Ureter (tissue), 1 donor: ENCODE data around the gene FGF14. TPM values are rescaled to one million over a fixed set of nuclear protein-coding genes. Genes with fewer than 3 reads are reported as not detected.
"Not testable (repeated sequence)": the region's sequence is repeated elsewhere in the genome, so short reads cannot be mapped to it uniquely, and the experiment has no call there.

Experiments used
- DNase-seq: peaks from one replicate; pipeline ENCODE4 v3.0.0-alpha.2; 2020; ENCODE audit warnings: low spot score
- total RNA-seq: library from RNA; stranded (reverse); gene quantifications from one replicate; pipeline ENCODE4 v1.2.4, GENCODE V29; 2023
- donor health status: DM: yes; HTN: yes; CAD: no.

Gene FGF14
- total RNA-seq, 1 donor from 2014 or later, result 0.68 TPM

- no peak for DNase-seq
These were observed 206.0 kb downstream of the FGF14 start for GRCh38 chr13:102195566-102196462.

- DNase-seq, result no peak
These were observed 209.0 kb downstream of the FGF14 start for GRCh38 chr13:102192858-102193257.

DNA sequence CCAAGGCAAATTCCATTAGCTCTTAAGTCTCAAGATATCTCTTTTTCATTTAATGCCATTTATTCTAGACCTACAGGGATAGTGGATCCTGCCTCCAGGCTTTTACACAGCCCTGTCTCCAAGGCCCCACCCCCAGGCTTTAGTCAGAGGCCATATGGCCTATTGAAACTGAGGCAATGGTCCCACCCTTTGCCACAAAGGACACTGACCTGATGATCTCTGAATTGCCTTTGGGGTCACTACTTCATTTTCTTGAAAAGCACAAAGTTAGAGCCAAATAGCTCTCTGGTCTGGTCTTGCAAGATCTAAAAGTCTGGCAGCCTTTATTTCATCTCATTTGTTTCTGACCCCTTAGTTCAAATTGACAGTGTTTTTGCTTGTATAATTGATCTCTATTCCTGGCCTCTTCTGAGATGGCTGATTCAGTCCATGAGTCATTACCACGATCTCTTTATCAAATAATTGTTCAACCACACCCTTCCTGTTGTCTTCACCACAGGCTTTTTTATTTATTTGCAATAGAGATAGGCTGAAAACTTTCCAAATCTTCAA, 209.8 kb downstream of the FGF14 start:
- DNase-seq, result no peak

- DNase-seq, result no peak
These were observed 210.9 kb downstream of the FGF14 start for GRCh38 chr13:102190930-102191329.

- no peak for DNase-seq
These were observed 214.5 kb downstream of the FGF14 start for GRCh38 chr13:102187313-102187712.

GRCh38 chr13:102185375-102185984, 216.4 kb downstream of the FGF14 start:
- DNase-seq, result no peak

GRCh38 chr13:102183509-102184182, 218.2 kb downstream of the FGF14 start:
- no peak for DNase-seq

DNA sequence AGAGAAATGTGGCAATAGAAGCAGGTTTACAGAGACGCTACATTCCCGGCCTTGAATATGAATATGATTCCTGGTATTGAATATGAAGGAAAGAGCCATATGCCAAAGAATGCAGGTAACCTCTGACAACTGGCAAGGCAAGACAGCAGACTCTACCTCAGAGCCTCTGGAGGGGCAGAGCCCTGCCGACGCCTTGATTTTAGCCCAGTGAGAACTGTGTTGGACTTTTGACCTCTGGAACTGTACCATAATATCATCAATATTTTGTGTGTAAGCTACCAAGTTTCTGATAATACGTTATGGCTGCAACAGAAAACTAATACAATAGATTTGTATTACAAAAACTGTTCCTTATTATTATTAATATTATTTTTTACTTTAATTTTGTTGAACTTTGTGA, 219.7 kb downstream of the FGF14 start:
- no peak for DNase-seq

GRCh38 chr13:102177431-102177830, 224.4 kb downstream of the FGF14 start:
- no peak for DNase-seq

DNA sequence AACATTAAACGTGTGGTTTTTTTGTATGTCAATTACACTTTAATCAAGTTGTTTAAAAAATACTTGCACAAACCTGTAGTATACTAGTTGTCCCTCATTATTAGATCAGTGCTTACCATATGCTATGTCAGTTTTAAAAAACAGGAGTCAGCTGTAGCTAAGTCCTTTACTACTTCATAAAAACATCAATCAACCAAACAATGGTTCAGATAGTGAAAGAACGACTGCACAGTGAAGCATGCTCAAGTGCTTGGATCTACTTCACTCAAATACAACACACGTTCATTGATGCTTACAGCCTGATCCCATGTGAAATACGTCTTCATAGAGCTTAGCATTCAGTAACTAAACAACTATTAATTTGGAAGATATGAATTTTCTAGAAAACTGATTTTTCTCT, 225.0 kb downstream of the FGF14 start:
- no peak for DNase-seq

GRCh38 chr13:102172406-102172805, 229.4 kb downstream of the FGF14 start:
- DNase-seq, result no peak

- no peak for DNase-seq
These were observed 231.5 kb downstream of the FGF14 start for GRCh38 chr13:102170305-102170704.

DNA sequence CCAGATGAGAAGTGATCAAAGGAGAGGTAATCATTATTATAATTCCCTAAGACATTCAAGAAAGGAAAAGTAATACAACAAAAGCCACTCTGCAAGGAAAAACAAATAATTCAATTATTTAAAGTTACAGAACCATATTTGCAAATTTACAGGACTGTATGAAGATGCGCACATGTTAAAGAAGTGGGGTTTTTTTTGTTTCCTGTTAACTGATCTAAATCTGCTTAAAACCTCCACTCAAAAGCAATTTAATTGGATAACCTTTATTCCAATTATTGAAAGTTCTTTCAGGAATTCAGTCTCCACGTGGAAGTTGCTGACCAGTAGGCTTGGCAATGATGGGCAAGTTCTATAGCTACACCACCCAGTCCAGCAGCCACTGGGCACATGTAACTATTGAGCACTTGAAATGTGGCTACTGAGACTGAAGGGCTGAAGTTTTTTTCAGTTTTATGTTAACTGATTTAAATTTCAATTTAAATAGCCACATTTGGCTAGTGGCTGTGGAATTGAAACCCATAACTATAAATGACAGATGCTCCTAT, 232.3 kb downstream of the FGF14 start:
- no peak for DNase-seq

DNA sequence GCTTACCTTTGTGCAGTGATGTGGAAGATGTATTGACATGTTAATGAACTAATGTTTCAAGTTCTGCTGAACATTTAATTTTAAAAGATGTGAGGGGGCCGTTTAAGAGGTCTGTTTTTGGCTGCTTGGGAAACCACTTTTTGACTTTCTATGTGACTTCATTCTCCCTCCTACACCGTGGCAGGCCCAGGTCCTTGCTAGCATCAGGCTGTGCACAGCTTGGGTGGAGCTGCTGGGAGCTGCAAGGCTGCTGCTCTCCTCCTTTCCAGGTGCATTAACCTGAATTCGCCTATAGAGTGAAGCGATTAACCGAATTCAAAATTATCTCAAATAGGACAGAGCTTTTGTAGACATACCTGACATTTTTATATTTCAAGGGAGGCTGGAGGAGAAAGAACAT, 249.1 kb downstream of the FGF14 start:
- DNase-seq, result no peak

DNA sequence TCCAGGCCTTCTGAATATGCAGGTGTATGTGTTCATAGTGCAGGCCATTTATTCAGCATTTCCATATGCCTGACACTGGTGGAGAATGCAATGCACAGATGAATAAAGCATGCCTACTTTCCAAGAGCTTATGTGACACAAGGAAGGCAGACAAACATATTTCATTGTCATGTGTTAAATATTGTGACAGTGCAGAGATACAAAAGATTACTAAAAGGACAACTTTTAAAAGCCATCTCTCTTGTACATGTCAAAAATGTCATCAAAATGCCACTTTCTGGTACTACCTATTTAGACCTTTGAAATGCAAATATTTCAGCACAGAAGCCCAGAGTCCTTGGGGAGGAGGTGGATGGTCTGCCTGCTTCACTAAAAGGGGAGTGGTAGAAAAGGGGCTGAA, 254.5 kb downstream of the FGF14 start:
- DNase-seq, result no peak

DNA sequence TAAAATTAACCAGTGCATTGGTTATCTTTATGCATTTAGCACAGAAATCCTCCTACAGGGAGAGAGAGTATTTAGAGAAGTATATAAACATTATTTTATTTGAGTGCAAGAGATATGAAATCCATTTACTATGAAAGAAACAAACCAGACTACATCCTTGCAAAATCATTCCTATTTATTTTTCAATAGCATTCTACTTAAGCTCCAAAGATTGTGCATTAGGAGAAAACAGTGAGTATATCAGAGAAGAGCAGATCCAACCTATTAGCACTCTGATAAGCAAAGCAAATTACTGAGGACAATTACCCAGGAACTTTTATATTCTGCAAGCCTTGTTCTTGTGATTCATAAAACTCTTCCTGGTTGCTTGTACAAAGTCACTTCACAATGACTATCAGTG, 256.1 kb downstream of the FGF14 start:
- no peak for DNase-seq

- DNase-seq, result no peak
These were observed 259.4 kb downstream of the FGF14 start for GRCh38 chr13:102142473-102142826.

DNA sequence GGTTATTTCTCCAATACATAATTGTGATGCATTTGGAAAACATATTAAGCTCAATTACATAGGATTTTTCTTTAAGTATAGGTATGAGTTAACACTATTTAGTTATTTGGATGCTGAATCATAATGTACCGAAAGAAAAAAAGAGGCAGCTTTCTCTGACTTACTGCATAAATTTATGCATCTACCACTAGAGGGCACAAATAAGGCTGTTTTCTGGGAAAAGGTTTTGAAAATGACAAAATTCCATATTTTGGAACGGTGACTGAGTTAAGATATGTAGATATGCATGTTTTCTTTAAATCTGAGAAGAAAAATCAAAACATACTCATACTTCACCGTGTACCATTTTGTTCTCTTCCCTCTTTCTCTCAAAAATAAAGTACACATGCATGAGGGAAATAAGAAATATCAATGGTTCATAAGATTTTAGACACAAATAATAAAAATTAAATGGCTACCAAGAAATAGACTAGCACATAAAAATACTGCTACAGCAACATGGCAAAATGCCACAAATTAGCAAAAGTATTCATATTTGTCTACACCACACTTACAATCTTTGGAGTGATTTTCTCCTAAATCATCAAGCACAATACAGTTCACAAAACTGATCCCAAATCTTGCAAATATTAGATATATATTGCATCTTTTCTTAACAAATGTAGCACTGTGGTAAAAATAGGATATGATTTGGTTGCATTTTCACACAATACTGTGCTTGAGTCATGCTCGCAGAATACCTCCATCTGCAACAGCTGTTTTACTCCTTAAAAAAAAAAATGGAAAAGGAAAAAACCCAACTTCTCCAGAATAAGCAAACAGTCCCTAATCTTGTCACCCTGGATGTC, 260.0 kb downstream of the FGF14 start:
- DNase-seq, result no peak

DNA sequence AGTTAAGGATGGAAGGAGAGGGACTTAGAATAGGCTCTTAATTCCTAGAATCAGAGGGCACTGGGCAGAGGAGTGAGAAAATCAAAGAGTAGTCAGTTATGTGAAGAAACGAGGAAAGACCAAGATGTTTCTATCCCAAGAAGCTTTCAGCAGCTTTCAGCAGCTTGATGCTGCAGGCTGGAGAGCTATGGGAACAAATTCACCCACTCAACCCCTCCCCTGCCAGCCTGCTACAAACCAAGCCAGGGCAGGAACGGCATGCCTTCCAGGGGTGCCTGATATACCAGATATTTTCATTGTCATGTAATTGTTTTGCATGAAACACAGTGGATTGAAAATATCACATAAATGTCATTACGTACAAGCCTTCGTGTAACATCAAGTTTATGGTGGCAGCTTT, 262.2 kb downstream of the FGF14 start:
- no peak for DNase-seq

DNA sequence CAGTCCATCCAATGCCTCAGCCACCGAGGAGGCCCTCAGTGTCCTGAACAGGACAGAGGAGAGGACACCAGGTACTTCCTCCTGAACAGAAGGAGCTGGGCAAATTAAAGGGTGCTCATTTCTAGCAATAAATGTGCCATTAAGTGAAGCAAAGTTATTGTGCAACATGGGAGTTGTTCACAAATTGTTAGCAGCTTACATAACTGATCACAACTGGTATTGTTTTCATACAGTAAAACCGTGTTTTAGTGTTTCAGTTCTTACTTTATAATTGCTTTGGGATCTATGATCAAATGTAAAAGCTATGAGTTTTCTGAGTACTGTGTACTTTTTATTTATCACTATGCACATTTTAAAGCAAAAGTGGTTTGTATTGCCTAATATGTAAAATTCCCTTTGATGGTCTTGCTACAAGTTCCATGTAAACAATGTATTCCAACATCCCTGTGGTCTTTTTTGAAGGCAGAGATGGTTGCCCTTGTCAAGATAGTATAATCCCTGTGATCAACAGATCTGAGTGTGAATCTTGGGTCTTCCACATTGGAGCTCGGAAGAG, 263.1 kb downstream of the FGF14 start:
- DNase-seq, result no peak

DNA sequence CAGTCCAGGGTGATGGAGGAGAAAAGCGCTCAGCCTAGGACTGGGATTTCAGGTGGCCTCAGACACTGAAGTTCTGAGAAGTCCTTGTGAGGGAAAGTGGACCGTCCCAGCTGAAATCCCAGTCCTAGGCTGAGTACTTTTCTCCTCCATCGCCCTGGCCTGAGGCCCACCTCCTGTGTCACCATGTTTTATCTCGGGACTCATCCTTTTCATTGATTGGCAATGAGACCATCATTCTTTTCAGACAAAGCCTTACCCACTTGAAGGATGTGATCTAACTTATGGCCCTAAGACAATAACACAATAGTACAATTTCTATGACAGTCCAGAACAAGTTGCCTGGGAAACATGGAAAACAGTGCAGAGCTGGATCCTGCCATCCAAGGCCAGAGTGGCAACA, 263.9 kb downstream of the FGF14 start:
- DNase-seq, result not testable (repeated sequence)
